Natural killer cell treated with Interleukin-12 subunit alpha and Interleukin-12 subunit beta and Interleukin-15 and Interleukin-18, amount 100 ng/mL, for 72 hours (primary cell): Measurements from ENCODE around the gene UBA3. TPM values are rescaled to one million over a fixed set of nuclear protein-coding genes. Genes with fewer than 3 reads are reported as not detected.
A peak's percentile ranks its signal among the peaks of the same experiment; 100 is the strongest.

Experiments
- ATAC-seq, 2 donors: fragments of 150-1000 bp; cut with Tn5 transposase in 1 of 2; sonication (Bioruptor Pico), chemical (Tn5 transposase) in 1 of 2; 2 replicates each; pipeline ENCODE4 v1.10.0; 2021
- DNase-seq: peaks from one replicate; pipeline ENCODE4 v3.0.0; 2022; ENCODE audit warnings: low spot score
- H3K27ac Mint-ChIP-seq, 2 donors: 1 replicate in 1 of 2; 2 replicates in 1 of 2; pipeline ENCODE4 v1.8.0; 2022; ENCODE audit warnings: mixed read lengths in 2 of 2, mild to moderate bottlenecking in 1 of 2, moderate library complexity in 1 of 2
- H3K27me3 Mint-ChIP-seq, 2 donors: 1 replicate in 1 of 2; 2 replicates in 1 of 2; pipeline ENCODE4 v1.8.0; 2022; ENCODE audit warnings: mixed read lengths in 2 of 2
- H3K36me3 Mint-ChIP-seq: one replicate; pipeline ENCODE4 v1.8.0; 2022; ENCODE audit warnings: mixed read lengths
- H3K4me1 Mint-ChIP-seq, 2 donors: 1 replicate in 1 of 2; 2 replicates in 1 of 2; pipeline ENCODE4 v1.8.0; 2022; ENCODE audit warnings: low read depth in 2 of 2, mixed read lengths in 2 of 2, mild to moderate bottlenecking in 1 of 2
- H3K4me3 Mint-ChIP-seq: one replicate; pipeline ENCODE4 v1.8.0; 2022; ENCODE audit warnings: mixed read lengths
- H3K9me3 Mint-ChIP-seq: 2 replicates; pipeline ENCODE4 v1.8.0; 2022; ENCODE audit warnings: mixed read lengths
- total RNA-seq, 2 donors: library from RNA; stranded (reverse); gene quantifications; one replicate each; pipeline ENCODE4 v1.2.3, GENCODE V29; 2022

The UBA3 gene
- total RNA-seq, 2 donors from 2014 or later = 93.4 to 111 TPM

- peaks cover 35% of the 10 kb centered on the region for H3K36me3 Mint-ChIP-seq
- H3K27me3 Mint-ChIP-seq = no peaks in the 10 kb centered on the region
- H3K4me1 Mint-ChIP-seq = peaks cover 3 to 5% of the 10 kb centered on the region in 2 donors
- no peak for ATAC-seq
- H3K27ac Mint-ChIP-seq = peak overlapping the region; percentile 42 to 58
- H3K4me3 Mint-ChIP-seq = no peak overlapping the region
- H3K9me3 Mint-ChIP-seq = no peaks in the 10 kb centered on the region
- DNase-seq = no peak
Observed at GRCh38 chr3:69032737-69033136, 47.4 kb downstream of the UBA3 start.

- DNase-seq (no peak), ATAC-seq (no peak)
- H3K27me3 Mint-ChIP-seq = no peaks in the 10 kb centered on the region
- no peaks in the 10 kb centered on the region for H3K9me3 Mint-ChIP-seq
- peaks cover 3 to 5% of the 10 kb centered on the region in 2 donors for H3K4me1 Mint-ChIP-seq
- H3K27ac Mint-ChIP-seq = no peak overlapping the region
- peaks cover 36% of the 10 kb centered on the region for H3K36me3 Mint-ChIP-seq
- no peak overlapping the region for H3K4me3 Mint-ChIP-seq
Observed at GRCh38 chr3:69032142-69032541, 48.0 kb downstream of the UBA3 start.

GRCh38 chr3:69031635-69032034 is 48.5 kb downstream of the UBA3 start:
- Mint-ChIP-seq H3K4me3 (no peak overlapping the region), H3K36me3 (peaks cover 36% of the 10 kb centered on the region), H3K9me3 (no peaks in the 10 kb centered on the region), H3K4me1 (peaks cover 3 to 5% of the 10 kb centered on the region in 2 donors), H3K27me3 (no peaks in the 10 kb centered on the region), H3K27ac (no peak overlapping the region)
- DNase-seq = no peak
- no peak for ATAC-seq

GRCh38 chr3:69020857-69021256 is 59.3 kb downstream of the UBA3 start:
- Mint-ChIP-seq H3K27me3 (no peaks in the 10 kb centered on the region), H3K4me3 (no peak overlapping the region), H3K9me3 (no peaks in the 10 kb centered on the region), H3K4me1 (peaks cover 0 to under 1% of the 10 kb centered on the region in 2 donors), H3K27ac (no peak overlapping the region), H3K36me3 (peaks cover 11% of the 10 kb centered on the region)
- no peak for ATAC-seq
- no peak for DNase-seq

- Mint-ChIP-seq H3K36me3 (peaks cover 7% of the 10 kb centered on the region), H3K9me3 (no peaks in the 10 kb centered on the region), H3K4me1 (peaks cover 0 to 4% of the 10 kb centered on the region in 2 donors), H3K27me3 (no peaks in the 10 kb centered on the region), H3K4me3 (no peak overlapping the region), H3K27ac (no peak overlapping the region)
- no peak for ATAC-seq
- DNase-seq = no peak
Observed at GRCh38 chr3:69020424-69020823, 59.7 kb downstream of the UBA3 start.

- ATAC-seq (no peak), DNase-seq (no peak)
- H3K4me1 Mint-ChIP-seq = peaks cover 13 to 16% of the 10 kb centered on the region in 2 donors
- H3K9me3 Mint-ChIP-seq = no peaks in the 10 kb centered on the region
- H3K27ac Mint-ChIP-seq = no peak overlapping the region
- H3K4me3 Mint-ChIP-seq = no peak overlapping the region
- H3K27me3 Mint-ChIP-seq = no peaks in the 10 kb centered on the region
- H3K36me3 Mint-ChIP-seq = no peaks in the 10 kb centered on the region
Observed at GRCh38 chr3:69016901-69017300, 63.3 kb downstream of the UBA3 start.

- no peak for DNase-seq
- Mint-ChIP-seq H3K27ac (no peak overlapping the region), H3K4me1 (peaks cover 16 to 19% of the 10 kb centered on the region in 2 donors), H3K36me3 (peaks cover 3% of the 10 kb centered on the region), H3K9me3 (no peaks in the 10 kb centered on the region), H3K4me3 (no peak overlapping the region), H3K27me3 (no peaks in the 10 kb centered on the region)
- ATAC-seq = no peak
Observed at GRCh38 chr3:69016102-69016501, 64.1 kb downstream of the UBA3 start.

- no peaks in the 10 kb centered on the region for H3K27me3 Mint-ChIP-seq
- no peaks in the 10 kb centered on the region for H3K9me3 Mint-ChIP-seq
- peaks cover 4% of the 10 kb centered on the region for H3K36me3 Mint-ChIP-seq
- DNase-seq (no peak), ATAC-seq (no peak)
- peak overlapping the region; percentile 75 for H3K4me3 Mint-ChIP-seq
- H3K27ac Mint-ChIP-seq = peak overlapping the region; percentile 60 to 74
- H3K4me1 Mint-ChIP-seq = peaks cover 16 to 19% of the 10 kb centered on the region in 2 donors
Observed at GRCh38 chr3:69014022-69014580, 66.1 kb downstream of the UBA3 start.

- Mint-ChIP-seq H3K27ac (peak within 1 kb of the TSS; percentile 60 to 75), H3K9me3 (no peaks in the 10 kb centered on the region), H3K4me1 (peaks cover 16 to 23% of the 10 kb centered on the region in 2 donors), H3K4me3 (peak within 1 kb of the TSS; percentile 92), H3K27me3 (no peaks in the 10 kb centered on the region), H3K36me3 (peaks cover 4% of the 10 kb centered on the region)
- DNase-seq (peak; percentile 87), ATAC-seq (peak; percentile 92 to 95)
Observed at GRCh38 chr3:69013253-69014021, 66.7 kb downstream of the UBA3 start, which contains the start of gene EOGT. Gene EOGT, minus strand, starts transcription at chr3:69013684. Its CDS starts 3,838 bp downstream, at chr3:69009846.

- peaks cover 4% of the 10 kb centered on the region for H3K36me3 Mint-ChIP-seq
- no peaks in the 10 kb centered on the region for H3K27me3 Mint-ChIP-seq
- ATAC-seq (peak in 1 of 2 donors; percentile 51), DNase-seq (no peak)
- peak overlapping the region; percentile 92 for H3K4me3 Mint-ChIP-seq
- H3K27ac Mint-ChIP-seq = peak overlapping the region; percentile 57 to 75
- peaks cover 16 to 23% of the 10 kb centered on the region in 2 donors for H3K4me1 Mint-ChIP-seq
- H3K9me3 Mint-ChIP-seq = no peaks in the 10 kb centered on the region
Observed at GRCh38 chr3:69012800-69013252, 67.3 kb downstream of the UBA3 start.

GRCh38 chr3:69012100-69012799 is 67.9 kb downstream of the UBA3 start:
- Mint-ChIP-seq H3K27me3 (no peaks in the 10 kb centered on the region), H3K4me3 (peak overlapping the region; percentile 92), H3K4me1 (peaks cover 16 to 23% of the 10 kb centered on the region in 2 donors), H3K36me3 (peaks cover 4% of the 10 kb centered on the region), H3K9me3 (no peaks in the 10 kb centered on the region), H3K27ac (peak overlapping the region; percentile 57 to 75)
- DNase-seq = no peak
- ATAC-seq = no peak

- no peak for ATAC-seq
- no peaks in the 10 kb centered on the region for H3K27me3 Mint-ChIP-seq
- peaks cover 16 to 23% of the 10 kb centered on the region in 2 donors for H3K4me1 Mint-ChIP-seq
- no peaks in the 10 kb centered on the region for H3K9me3 Mint-ChIP-seq
- H3K27ac Mint-ChIP-seq = no peak overlapping the region
- DNase-seq = no peak
- H3K36me3 Mint-ChIP-seq = peaks cover 4% of the 10 kb centered on the region
- H3K4me3 Mint-ChIP-seq = peak overlapping the region; percentile 78
Observed at GRCh38 chr3:69011096-69011730, 69.0 kb downstream of the UBA3 start.

GRCh38 chr3:69009559-69010410 is 70.4 kb downstream of the UBA3 start:
- Mint-ChIP-seq H3K27ac (no peak overlapping the region), H3K9me3 (no peaks in the 10 kb centered on the region), H3K27me3 (no peaks in the 10 kb centered on the region), H3K4me1 (peaks cover 11 to 13% of the 10 kb centered on the region in 2 donors), H3K36me3 (peaks cover 4% of the 10 kb centered on the region), H3K4me3 (no peak overlapping the region)
- DNase-seq (no peak), ATAC-seq (no peak)
